Activated naive CD8-positive, alpha-beta T cell treated with anti-CD3 and anti-CD28 coated beads for 36 hours (primary cell): Measurements from ENCODE around the gene INHA. TPM values are rescaled to one million over a fixed set of nuclear protein-coding genes. Genes with fewer than 3 reads are reported as not detected.

Experiments
- DNase-seq: peaks from one replicate; pipeline ENCODE4 v3.0.0; 2021
- H3K27ac Mint-ChIP-seq: one replicate; pipeline ENCODE4 v1.8.0; 2022; ENCODE audit warnings: mild to moderate bottlenecking, moderate library complexity, mixed read lengths
- H3K27me3 Mint-ChIP-seq: one replicate; pipeline ENCODE4 v1.8.0; 2022; ENCODE audit warnings: mild to moderate bottlenecking, mixed read lengths
- H3K36me3 Mint-ChIP-seq: one replicate; pipeline ENCODE4 v1.8.0; 2021; ENCODE audit warnings: mild to moderate bottlenecking, mixed read lengths
- H3K4me1 Mint-ChIP-seq: one replicate; pipeline ENCODE4 v1.8.0; 2021; ENCODE audit warnings: mixed read lengths
- H3K4me3 Mint-ChIP-seq: one replicate; pipeline ENCODE4 v1.8.0; 2022; ENCODE audit warnings: mild to moderate bottlenecking, moderate library complexity, mixed read lengths
- H3K9me3 Mint-ChIP-seq: one replicate; pipeline ENCODE4 v1.8.0; 2022; ENCODE audit warnings: mixed read lengths
- total RNA-seq, 2 experiments: library from RNA; stranded (reverse); gene quantifications; one replicate each; pipeline ENCODE4 v1.2.3, GENCODE V29; 2021

The INHA gene
- total RNA-seq, 2 experiments from 2014 or later, result not detected

- H3K27ac Mint-ChIP-seq, result no peak overlapping the region
- no peak for DNase-seq
- no peaks in the 10 kb centered on the region for H3K4me1 Mint-ChIP-seq
- no peaks in the 10 kb centered on the region for H3K9me3 Mint-ChIP-seq
- H3K4me3 Mint-ChIP-seq, result no peak overlapping the region
- H3K27me3 Mint-ChIP-seq, result no peaks in the 10 kb centered on the region
- no peaks in the 10 kb centered on the region for H3K36me3 Mint-ChIP-seq
Measured at GRCh38 chr2:219618733-219619122, 46.6 kb downstream of the INHA start.

- Mint-ChIP-seq H3K36me3 (no peaks in the 10 kb centered on the region), H3K9me3 (no peaks in the 10 kb centered on the region), H3K27ac (no peak overlapping the region), H3K27me3 (no peaks in the 10 kb centered on the region), H3K4me1 (no peaks in the 10 kb centered on the region), H3K4me3 (no peak overlapping the region)
- no peak for DNase-seq
Measured at GRCh38 chr2:219619235-219619634, 47.1 kb downstream of the INHA start.

- H3K36me3 Mint-ChIP-seq, result no peaks in the 10 kb centered on the region
- H3K27me3 Mint-ChIP-seq, result no peaks in the 10 kb centered on the region
- no peak overlapping the region for H3K4me3 Mint-ChIP-seq
- DNase-seq, result no peak
- no peaks in the 10 kb centered on the region for H3K4me1 Mint-ChIP-seq
- H3K9me3 Mint-ChIP-seq, result no peaks in the 10 kb centered on the region
- no peak overlapping the region for H3K27ac Mint-ChIP-seq
Measured at GRCh38 chr2:219620546-219620945, 48.4 kb downstream of the INHA start.

DNA sequence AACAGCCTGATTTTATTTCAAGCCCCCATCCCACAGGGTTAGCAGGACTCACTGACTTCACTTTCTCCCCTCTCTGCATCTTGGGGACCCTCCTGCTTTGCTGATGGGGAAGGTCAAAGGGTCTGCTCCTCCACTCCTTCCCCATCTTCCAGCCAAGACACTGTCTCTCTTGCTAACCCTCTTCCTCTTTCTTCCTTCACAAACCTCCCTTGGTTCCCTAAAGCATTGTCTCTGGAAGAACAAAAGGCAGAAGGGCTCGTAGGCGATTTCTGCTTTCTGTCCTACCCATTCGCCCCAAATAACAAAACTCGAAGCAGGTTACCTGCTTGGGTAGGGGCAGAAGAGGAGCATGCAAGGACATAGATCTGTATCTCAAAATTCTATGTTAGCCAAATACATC is 49.8 kb downstream of the INHA start:
- peaks cover 7% of the 10 kb centered on the region for H3K27me3 Mint-ChIP-seq
- no peaks in the 10 kb centered on the region for H3K9me3 Mint-ChIP-seq
- H3K36me3 Mint-ChIP-seq, result no peaks in the 10 kb centered on the region
- no peak overlapping the region for H3K27ac Mint-ChIP-seq
- H3K4me3 Mint-ChIP-seq, result no peak overlapping the region
- no peak for DNase-seq
- H3K4me1 Mint-ChIP-seq, result peaks cover 2% of the 10 kb centered on the region

DNA sequence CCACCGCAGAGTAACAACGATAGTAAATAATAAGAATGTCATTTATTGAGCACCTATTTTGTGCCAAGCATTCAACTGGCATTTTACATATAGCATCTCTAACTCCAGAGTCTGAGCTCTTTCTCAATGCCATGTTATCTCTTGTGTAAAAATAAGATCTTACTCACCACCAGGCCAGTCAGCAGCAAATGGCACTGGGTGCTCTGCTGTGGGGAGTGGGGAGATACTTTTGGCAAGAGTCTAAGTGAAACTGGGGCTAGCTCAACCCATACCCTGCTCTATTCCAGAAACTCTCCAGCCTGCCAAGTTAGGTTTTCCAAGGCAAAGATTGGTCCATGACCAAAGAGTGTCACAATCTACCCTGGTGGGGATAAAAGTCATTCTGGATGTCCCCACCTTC is 50.4 kb downstream of the INHA start:
- DNase-seq, result no peak
- Mint-ChIP-seq H3K36me3 (no peaks in the 10 kb centered on the region), H3K4me1 (peaks cover 3% of the 10 kb centered on the region), H3K27me3 (peaks cover 10% of the 10 kb centered on the region), H3K27ac (no peak overlapping the region), H3K4me3 (no peak overlapping the region), H3K9me3 (no peaks in the 10 kb centered on the region)

DNA sequence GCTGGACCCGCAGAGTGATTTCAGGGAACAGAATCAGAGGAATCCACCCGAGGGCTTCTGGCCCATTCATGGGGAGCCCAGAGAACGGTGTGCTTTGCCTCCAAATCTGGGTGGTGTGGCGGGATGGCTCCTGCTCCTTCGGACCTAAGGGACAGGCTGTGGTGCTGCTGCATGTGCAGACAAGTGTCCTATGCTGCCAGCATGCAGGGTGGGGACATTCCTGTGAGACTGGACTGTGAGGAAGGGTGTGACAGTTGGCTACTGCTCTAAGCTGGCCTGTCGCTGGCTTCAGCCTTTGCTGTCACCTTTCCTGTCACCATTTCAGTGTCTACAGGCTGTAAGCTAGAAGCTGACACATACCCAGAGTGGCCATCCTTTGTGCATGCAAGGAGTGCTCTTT is 52.5 kb downstream of the INHA start:
- Mint-ChIP-seq H3K4me3 (no peak overlapping the region), H3K27ac (no peak overlapping the region), H3K36me3 (no peaks in the 10 kb centered on the region), H3K4me1 (peaks cover 3% of the 10 kb centered on the region), H3K27me3 (peaks cover 27% of the 10 kb centered on the region), H3K9me3 (no peaks in the 10 kb centered on the region)
- DNase-seq, result no peak

DNA sequence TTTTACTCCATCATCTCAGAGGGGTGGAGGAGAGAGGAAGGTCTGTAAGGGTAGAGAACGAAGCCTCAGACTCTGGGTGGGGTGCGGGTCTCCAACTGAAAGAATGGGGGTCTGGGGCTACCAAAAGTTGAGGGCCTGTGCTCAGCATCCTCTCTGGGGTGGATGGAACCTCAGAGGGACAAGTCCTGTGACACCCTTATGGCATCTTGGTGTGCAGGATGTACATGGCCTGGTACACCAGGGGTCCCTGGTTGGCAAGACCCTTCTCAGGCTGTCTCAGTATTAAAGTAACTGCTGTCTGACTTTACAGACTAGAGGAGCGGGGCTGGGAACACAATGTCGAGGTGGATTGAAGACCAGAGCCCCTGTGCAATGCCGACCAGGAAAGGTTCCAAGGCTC is 53.1 kb downstream of the INHA start:
- Mint-ChIP-seq H3K27me3 (peaks cover 27% of the 10 kb centered on the region), H3K36me3 (no peaks in the 10 kb centered on the region), H3K27ac (no peak overlapping the region), H3K9me3 (no peaks in the 10 kb centered on the region), H3K4me1 (peaks cover 3% of the 10 kb centered on the region), H3K4me3 (no peak overlapping the region)
- no peak for DNase-seq

Other genes starting within 250 kb of the INHA start
- gene RESP18, start 239.6 kb upstream of the INHA start, total RNA-seq, result not detected
- gene DNPEP, start 184.4 kb upstream of the INHA start, total RNA-seq, result 100 to 1,000 TPM; 122 to 123 TPM
- gene DES, start 153.9 kb upstream of the INHA start, total RNA-seq, result under 1 TPM; 0.26 to 0.39 TPM
- gene SPEG, start 137.5 kb upstream of the INHA start, total RNA-seq, result 1 to 10 TPM; 1.5 to 1.6 TPM
- 10 to 100 TPM; 29.1 to 31.5 TPM for gene GMPPA, start 73.4 kb upstream of the INHA start, total RNA-seq
- gene ASIC4, start 57.8 kb upstream of the INHA start, total RNA-seq, result not detected
- 10 to 100 TPM; 21.9 to 23.9 TPM for gene CHPF, start 28.5 kb upstream of the INHA start, total RNA-seq
- gene TMEM198, start 28.3 kb upstream of the INHA start, total RNA-seq, result 1 to 10 TPM; 3.5 to 4.2 TPM
- gene OBSL1, start 771 bp upstream of the INHA start, total RNA-seq, result 1 to 10 TPM; 1.7 to 2.0 TPM
- 10 to 100 TPM; 24.5 to 25.3 TPM for gene STK11IP, start 25.5 kb downstream of the INHA start, total RNA-seq
- under 1 TPM in 1 of 2 experiments, not detected in 1; 0.10 TPM for gene SLC4A3, start 55.3 kb downstream of the INHA start, total RNA-seq